ACC112 (cell line): ENCODE measurements around the gene ALDH1L2.
"Not testable (repeated sequence)": the region's sequence is repeated elsewhere in the genome, so short reads cannot be mapped to it uniquely, and the experiment has no call there.

Source experiments
- H2AFZ ChIP-seq: fragments of 200-600 bp; sonication (generic); one replicate; pipeline ENCODE4 v1.6.0; 2017; ENCODE audit warnings: antibody characterized with exemption, low read length; ENCODE audit not compliant: unreplicated experiment
- H3K27ac ChIP-seq: fragments of 200-600 bp; sonication (generic); 2 replicates; pipeline ENCODE4 v1.5.1; 2014; ENCODE audit warnings: low read depth, mild to moderate bottlenecking, antibody characterized with exemption, low read length, moderate library complexity
- H3K27me3 ChIP-seq: fragments of 200-600 bp; sonication (generic); 2 replicates; pipeline ENCODE4 v1.6.1; 2014; ENCODE audit warnings: mild to moderate bottlenecking, antibody characterized with exemption, low read length, moderate library complexity, mixed read lengths; ENCODE audit not compliant: insufficient read depth
- H3K36me3 ChIP-seq: fragments of 200-600 bp; sonication (generic); 2 replicates; pipeline ENCODE4 v1.6.1; 2016; ENCODE audit warnings: mild to moderate bottlenecking, antibody characterized with exemption, low read length, moderate library complexity, mixed read lengths; ENCODE audit not compliant: insufficient read depth
- H3K4me1 ChIP-seq: fragments of 200-600 bp; sonication (generic); one replicate; pipeline ENCODE4 v1.6.1; 2016; ENCODE audit warnings: low read length, mixed read lengths; ENCODE audit not compliant: insufficient read depth, unreplicated experiment, control insufficient read depth
- H3K4me3 ChIP-seq: fragments of 200-600 bp; sonication (generic); 2 replicates; pipeline ENCODE4 v1.5.1; 2014; ENCODE audit warnings: mild to moderate bottlenecking, low read depth, low read length
- H3K79me2 ChIP-seq: fragments of 200-600 bp; sonication (generic); one replicate; pipeline ENCODE4 v1.6.0; 2016; ENCODE audit warnings: low read length; ENCODE audit not compliant: control insufficient read depth, unreplicated experiment, insufficient read depth

Gene ALDH1L2

DNA sequence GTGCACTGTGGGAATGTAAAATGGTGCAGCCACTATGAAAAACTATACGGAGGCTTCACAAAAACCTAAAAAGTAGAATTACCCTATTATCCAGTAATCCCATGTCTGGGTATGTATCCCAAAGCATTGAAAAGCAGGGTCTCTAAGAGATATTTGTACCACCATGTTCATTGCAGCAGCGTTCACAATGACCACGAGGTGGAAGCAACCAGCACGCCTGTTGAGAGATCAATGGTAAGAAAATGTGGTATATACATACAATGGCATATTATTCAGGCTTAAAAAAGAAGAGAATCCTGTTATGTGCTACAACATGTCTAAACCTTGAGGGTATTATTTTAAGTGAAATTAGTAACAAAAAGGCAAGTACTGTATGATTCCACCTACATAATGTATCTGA is 99.1 kb downstream of the ALDH1L2 start:
- Histone ChIP-seq H3K27ac (no peak overlapping the region), H3K4me3 (peak overlapping the region; percentile 98), H3K79me2 (peaks cover 13% of the 10 kb centered on the region), H2AFZ (peak overlapping the region; percentile 82), H3K4me1 (peaks cover 16% of the 10 kb centered on the region), H3K27me3 (no peaks in the 10 kb centered on the region), H3K36me3 (peaks cover 17% of the 10 kb centered on the region)

DNA sequence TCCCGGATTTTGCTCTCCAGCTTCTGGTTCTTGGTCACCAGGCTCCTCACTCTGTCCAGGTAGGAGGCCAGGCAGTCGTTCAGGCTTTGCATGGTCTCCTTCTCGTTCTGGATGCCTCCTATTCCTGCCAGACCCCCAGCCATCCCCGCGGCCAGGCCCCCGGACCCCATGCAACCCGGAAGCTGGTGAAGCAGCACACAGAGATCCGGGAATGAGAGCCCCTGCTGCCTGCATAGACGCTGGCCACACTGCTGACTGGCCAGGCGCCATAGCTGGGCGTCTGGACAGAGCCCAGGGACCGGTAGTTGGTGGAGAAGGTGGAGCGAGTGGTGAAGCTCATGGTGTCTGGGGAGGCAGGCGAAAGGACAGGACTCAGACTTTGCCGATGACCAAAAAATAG is 106.6 kb downstream of the ALDH1L2 start:
- not testable (repeated sequence) for H3K79me2 ChIP-seq, H3K4me3 ChIP-seq, H3K27ac ChIP-seq, H3K27me3 ChIP-seq, H2AFZ ChIP-seq, H3K36me3 ChIP-seq
- H3K4me1 ChIP-seq = peaks cover 22% of the 10 kb centered on the region

DNA sequence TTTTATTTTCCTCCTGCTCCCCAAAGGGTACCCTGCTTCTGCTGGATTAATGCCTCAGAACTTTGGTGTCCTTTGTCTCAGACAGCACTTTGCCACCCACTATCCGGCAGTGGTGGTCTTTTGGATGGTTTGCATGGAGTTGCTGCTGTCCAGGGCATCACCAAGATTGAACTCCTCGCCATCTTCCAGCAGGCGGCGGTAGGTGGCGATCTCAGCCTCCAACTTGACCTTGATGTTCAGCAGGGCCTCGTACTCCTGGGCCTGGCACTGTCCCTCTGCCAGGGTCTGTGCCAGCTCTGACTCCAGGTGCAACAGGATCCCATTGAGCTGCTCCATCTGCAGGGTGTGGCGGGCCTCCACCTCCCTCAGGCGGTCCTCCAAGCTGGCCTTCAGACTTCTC is 107.6 kb downstream of the ALDH1L2 start:
- H3K36me3 ChIP-seq = no peaks in the 10 kb centered on the region
- peaks cover 23% of the 10 kb centered on the region for H3K4me1 ChIP-seq
- no peak overlapping the region for H2AFZ ChIP-seq
- H3K79me2 ChIP-seq = no peaks in the 10 kb centered on the region
- no peaks in the 10 kb centered on the region for H3K27me3 ChIP-seq
- H3K4me3 ChIP-seq = no peak overlapping the region
- no peak overlapping the region for H3K27ac ChIP-seq

DNA sequence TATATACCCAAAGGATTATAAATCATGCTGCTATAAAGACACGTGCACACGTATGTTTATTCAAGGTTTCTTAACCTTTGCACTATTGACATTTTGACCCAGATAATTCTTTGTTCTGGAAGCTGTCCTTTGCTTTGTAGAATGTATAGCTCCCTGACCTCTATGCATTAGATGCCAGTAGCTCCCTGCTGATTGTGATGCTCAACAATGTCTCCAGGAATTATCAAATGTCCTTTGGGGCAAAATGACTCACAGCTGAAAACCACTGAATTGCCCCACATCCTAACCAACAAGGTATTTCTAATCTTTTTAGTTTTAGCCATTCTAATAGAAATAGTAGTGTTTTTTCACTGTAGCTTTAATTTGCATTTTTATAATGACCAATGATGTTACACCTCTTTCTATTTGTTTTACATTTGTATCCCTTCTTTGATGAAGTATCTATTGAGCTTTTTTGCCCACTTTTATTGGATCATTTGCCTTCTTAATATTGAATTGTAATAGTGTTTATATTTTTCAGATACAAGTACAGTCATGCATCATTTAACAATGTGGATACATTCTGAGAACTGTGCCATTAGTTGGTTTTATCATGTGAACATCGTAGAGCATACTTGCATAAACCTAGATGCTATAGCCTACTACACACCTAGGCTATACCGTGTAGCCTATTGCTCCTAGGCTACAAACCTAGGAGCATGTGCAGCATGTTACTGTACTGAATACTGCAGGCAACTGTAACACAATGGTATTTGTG is 108.5 kb downstream of the ALDH1L2 start:
- H3K4me3 ChIP-seq = no peak overlapping the region
- H3K27me3 ChIP-seq = no peaks in the 10 kb centered on the region
- no peaks in the 10 kb centered on the region for H3K79me2 ChIP-seq
- peak overlapping the region; percentile 38; the same call in 1 of the 2 replicates for H3K27ac ChIP-seq
- H3K4me1 ChIP-seq = peaks cover 30% of the 10 kb centered on the region
- H3K36me3 ChIP-seq = no peaks in the 10 kb centered on the region
- H2AFZ ChIP-seq = no peak overlapping the region

DNA sequence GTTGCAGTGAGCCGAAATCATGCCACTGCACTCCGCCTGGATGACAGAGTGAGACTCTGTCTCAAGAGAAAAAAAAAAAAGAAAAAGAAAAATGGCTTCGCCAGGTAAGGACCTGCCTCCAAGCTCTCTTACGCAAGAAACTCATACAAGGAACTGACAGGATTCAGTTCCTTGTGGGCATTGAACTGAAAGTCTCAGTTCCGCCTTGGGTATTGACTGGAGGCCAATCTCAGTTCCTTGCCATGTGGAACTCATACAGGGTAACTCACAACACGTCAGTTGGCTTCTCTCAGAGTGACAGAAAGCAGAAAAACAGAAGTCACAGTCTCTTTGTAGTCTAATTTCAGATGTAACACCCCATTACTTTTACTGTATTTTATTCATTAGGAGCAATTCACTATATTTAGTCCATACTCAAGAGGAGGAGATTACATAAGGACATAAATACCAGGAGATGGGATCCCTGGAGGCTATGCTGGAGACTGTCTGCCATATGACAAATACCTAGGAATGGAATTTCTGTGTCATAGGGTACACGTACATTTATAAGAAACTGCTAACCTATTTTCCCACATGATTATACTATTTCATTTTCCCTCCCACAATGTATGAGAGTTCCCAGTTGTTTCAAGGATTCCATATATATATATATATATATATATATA is 109.5 kb downstream of the ALDH1L2 start:
- Histone ChIP-seq H3K27ac (0 out of 2 replicates have a peak overlapping the region, but pooled peaks have one; percentile 30), H3K4me1 (peaks cover 30% of the 10 kb centered on the region), H3K36me3 (no peaks in the 10 kb centered on the region), H3K4me3 (0 out of 2 replicates have a peak overlapping the region, but pooled peaks have one; percentile 11), H2AFZ (no peak overlapping the region), H3K79me2 (no peaks in the 10 kb centered on the region), H3K27me3 (no peaks in the 10 kb centered on the region)

DNA sequence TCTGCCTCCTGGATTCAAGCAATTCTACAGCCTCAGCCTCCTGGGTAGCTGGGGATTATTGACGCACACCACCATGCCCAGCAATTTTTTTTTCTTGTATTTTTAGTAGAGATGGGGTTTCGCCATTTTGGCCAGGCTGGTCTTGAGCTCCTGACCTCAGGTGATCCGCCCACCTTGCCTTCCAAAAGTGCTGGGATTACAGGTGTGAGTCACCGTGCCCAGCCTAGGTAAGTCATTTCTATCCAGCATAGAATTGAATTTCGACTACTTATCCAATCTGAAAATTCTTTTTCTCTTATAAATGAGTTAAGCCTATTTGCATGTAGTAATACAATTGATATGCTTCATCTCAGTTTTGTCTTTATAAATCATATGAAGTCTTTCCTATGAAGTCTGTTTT is 111.0 kb downstream of the ALDH1L2 start:
- Histone ChIP-seq H3K79me2 (no peaks in the 10 kb centered on the region), H3K4me3 (no peak overlapping the region), H3K36me3 (no peaks in the 10 kb centered on the region), H3K27me3 (no peaks in the 10 kb centered on the region), H2AFZ (no peak overlapping the region), H3K27ac (no peak overlapping the region), H3K4me1 (peaks cover 30% of the 10 kb centered on the region)

DNA sequence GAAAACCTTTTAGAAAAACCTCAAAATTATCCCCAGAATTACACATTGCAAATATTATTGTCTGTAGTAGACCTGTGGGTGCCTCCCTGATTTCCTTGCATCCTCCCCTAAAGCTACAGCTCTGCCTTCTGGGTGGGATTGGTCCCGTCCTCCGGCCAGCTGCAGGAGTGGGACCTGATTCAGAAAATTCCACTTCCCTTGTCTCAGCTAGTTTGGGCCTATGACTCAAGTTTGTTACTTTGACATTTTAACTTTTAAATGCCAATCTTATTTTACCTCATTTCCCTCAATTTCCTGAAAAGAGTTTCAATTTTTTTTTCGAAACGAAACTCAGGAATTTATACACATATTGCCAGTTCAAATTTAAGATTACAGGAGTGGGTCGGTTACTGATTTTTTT is 113.0 kb downstream of the ALDH1L2 start:
- H3K27me3 ChIP-seq = no peaks in the 10 kb centered on the region
- H3K4me1 ChIP-seq = peaks cover 27% of the 10 kb centered on the region
- no peak overlapping the region for H2AFZ ChIP-seq
- H3K36me3 ChIP-seq = no peaks in the 10 kb centered on the region
- no peak overlapping the region for H3K27ac ChIP-seq
- H3K79me2 ChIP-seq = no peaks in the 10 kb centered on the region
- no peak overlapping the region for H3K4me3 ChIP-seq
